ENCODE data around the gene CHMP1A.
"Not testable (repeated sequence)": the region's sequence is repeated elsewhere in the genome, so short reads cannot be mapped to it uniquely, and the experiment has no call there.

CHMP1A gene

DNA sequence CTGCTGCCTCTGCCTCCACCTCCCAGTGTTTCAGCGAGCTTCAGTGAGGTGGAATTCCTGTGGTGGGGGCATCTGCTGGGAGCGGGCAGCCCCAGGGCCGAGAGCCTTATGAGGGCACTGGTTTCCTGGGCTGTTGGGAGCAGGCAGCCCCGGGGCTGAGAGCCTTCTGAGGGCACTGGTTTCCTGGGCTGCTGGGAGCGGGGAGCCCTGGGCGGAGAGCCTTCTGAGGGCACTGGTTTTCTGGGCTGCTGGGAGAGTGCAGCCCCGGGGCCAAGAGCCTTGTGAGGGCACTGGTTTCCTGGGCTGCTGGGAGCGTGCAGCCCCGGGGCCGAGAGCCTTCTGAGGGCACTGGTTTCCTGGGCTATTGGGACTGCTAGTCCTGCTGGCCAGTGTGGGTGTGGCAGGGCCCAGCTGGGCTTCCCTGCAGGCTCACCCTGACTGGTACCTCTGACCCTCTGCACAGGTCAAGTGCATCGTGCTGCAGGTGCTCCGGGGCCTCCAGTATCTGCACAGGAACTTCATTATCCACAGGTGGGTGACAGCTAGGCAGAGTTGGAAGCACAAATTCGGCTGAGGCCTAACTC lies 34.6 kb upstream of the CHMP1A start:
- no peak for DNase-seq (ENCODE audit: low read depth in 2 of 2)

DNA sequence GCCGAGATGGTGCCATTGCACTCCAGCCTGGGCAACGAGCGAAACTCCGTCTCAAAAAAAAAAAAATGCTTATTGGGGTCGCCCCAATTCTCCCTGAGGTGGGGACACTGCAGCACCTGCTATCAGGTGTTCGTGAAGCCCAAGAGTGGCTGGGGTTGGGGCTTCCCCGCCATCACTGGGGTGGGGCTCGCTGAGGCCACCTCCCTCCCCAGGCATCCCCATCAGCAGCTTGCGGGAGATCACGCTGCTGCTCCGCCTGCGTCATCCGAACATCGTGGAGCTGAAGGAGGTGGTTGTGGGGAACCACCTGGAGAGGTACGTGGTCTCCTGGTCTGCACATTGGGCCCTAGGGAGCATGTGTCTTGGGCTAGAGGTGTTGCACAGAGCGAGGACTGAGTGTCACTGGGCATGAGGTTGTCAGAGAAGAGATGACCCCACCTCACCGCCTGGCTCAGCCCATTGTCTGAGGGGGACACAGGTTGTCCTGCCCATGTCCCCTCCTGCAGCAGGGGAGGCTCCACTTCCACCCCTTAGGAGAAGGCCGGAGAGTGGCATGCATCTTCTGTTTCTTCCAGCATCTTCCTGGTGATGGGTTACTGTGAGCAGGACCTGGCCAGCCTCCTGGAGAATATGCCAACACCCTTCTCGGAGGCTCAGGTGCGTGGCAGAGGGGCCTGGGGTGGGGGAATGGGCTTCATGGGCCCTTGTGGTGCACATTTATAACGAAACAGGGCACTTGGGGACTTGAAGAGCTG lies 33.9 kb upstream of the CHMP1A start:
- DNase-seq (ENCODE audit: low read depth in 2 of 2): no peak

DNA sequence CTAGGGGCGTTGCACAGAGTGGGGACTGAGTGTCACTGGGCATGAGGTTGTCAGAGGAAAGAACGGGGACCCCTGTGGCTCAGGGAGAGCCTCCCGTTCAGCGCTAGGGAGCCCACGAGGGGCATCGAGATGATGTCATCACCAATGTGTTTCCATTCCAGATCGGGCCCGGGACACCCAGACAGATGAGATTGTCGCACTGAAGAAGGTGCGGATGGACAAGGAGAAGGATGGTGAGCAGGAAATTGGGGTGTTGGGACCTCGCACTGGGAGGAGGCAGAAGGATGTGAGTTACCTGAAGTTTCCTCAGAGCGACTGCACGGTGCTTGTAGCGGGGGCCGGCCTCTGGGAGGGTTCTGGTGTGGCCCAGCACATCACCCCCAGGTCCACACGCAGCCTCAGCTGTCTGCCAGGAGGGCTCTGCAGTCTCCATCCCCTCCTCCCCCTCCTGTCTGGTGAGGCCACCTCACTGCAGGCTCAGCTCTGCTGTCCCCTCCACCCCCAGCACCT lies 32.9 kb upstream of the CHMP1A start:
- no peak for DNase-seq (ENCODE audit: low read depth in 2 of 2)

DNA sequence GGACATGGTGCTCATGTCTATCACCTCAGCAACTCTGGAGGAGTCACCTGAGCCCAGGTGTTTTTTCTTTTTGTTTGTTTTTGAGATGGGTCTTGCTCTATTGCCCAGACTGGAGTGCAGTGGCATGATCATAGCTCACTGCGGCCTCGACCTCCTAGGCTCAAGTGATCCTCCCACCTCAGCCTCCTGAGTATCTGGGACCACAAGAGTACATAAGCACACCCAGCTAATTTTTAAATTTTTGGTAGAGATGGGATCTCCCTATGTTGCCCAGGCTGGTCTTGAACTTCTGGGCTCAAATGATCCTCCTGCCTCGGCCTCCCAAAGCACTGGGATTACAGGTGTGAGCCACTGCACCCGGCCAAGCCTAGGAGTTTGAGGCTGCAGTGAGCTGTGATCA lies 32.1 kb upstream of the CHMP1A start:
- DNase-seq (ENCODE audit: low read depth in 2 of 2): not testable (repeated sequence)

DNA sequence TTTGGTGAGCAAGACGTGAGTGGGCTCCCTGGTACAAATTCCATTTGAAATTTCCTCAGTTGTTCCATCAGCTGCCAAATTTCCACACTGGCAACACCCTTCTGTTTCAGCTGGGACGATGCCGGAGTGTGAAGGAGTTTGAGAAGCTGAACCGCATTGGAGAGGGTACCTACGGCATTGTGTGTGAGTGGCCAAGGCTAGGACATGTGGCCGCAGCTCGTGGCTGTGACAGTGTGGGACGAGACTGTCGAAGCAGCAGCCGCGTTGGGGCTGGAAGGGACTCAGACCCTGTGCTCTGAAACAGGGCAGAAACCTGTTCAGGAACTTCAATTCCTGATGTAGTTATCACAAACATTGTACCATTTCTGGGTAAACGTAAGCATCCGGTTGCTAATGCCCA lies 31.6 kb upstream of the CHMP1A start:
- DNase-seq (ENCODE audit: low read depth in 2 of 2): no peak

DNA sequence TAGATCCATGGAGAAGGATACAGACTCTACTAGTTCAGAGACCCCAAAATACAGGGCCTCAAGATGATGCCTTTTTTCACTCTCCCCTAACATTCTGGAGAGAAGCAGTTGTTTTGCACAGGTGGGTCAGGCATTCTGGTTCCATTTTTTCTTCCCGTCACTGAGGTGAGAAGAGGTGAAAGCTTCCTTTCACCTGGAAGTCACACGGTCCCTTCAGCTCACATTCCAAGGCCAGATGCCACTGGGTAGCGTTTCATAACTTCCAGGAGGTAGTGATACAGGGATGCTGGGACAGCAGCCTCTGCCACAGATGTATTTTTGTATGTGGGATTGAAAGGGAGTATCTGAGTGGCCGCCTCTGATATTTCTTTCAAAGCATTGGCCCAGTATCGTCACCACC lies 30.9 kb upstream of the CHMP1A start:
- no peak for DNase-seq (ENCODE audit: low read depth in 2 of 2)

DNA sequence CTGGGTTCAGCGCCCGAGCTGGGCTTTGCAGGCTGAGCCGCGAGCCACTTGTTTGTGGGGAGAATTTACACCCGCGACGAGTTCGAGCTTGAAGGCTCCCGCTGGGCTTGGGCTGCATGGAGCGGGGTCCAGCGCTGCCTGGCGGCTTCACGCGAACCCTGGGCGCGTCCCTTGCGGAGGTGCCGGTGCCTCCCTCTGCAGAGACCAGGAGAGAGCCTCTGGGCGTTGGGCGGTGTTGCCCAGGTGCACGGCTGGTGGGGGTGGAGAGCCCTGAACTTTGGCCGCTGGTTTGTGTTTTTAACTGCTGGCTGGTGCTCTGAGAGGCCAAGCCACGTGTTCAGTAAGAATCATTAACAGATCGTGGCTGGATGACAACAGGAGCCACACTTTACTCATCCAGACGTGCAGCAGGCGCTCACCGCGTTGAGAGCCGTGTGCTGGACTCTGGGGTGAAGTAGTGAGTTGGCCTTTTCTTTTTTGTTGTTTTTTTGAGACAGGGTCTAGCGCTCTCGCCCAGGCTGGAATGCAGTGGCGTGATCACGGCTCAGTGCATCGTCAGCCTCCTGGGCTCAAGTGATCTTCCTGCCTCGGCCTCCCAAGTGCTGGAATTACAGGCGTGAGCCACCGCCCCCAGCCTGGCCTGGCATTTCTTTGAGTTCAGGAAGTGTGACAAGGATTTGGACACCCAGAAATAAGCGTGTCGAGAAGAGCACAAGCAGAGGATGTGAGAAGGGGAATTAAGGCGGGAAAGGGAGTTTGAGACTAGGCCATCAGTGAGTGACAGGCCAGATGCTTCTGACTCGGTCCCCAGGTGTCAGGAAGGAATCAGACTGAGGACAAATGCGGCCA lies 29.8 kb upstream of the CHMP1A start:
- DNase-seq (ENCODE audit: low read depth in 2 of 2): no peak

DNA sequence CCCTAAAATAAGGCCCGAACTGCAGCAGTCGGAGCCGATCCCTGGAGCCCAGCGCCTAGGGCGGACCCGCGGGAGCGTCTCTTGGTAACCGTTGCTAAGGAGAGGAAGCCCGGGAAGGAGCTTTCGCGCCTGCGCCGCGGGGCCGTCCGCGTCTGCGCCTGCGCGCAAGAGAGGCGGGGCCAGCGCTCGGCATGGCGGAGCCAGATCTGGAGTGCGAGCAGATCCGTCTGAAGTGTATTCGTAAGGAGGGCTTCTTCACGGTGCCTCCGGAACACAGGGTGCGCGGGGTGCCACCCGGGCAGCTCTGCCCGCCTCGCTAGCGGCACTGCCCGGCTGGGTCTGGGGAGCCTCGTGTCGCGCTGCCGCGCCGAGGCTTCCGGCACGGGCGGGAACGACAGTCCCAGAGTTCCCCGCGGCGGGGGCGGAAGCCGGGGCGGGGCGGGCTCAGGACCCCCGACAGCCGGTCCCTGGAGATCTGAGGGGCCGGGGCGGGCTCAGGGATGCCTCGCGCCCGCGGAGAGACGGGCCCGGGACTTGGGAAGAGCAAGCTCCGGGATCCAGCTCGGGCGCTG lies 29.1 kb upstream of the CHMP1A start, which contains the start of gene CDK10:
CDK10 (plus strand) TSS at position 170 of the 572 bp plus-strand sequence; CDS start at position 192, 22 bp downstream.
- peak; percentile 70 to 74 for DNase-seq (ENCODE audit: low read depth in 2 of 2)

DNA sequence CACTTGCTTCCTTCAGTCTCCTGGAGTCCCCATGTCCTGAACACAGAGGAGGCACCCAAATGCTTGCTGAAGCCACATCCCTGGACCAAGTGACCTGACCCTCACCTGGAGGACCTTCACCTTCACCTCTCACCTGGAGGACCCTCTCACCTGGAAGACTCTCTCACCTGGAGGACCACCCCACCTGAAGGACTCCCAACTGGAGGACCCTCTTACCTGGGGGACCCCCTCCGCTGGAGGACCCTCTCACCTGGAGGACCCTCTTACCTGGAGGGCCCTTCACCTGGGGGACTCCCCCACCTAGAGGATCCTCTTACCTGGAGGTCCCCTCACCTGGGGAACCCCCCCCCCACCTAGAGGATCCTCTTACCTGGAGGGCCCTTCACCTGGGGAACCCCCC lies 28.4 kb upstream of the CHMP1A start:
- DNase-seq (ENCODE audit: low read depth in 2 of 2): no peak

DNA sequence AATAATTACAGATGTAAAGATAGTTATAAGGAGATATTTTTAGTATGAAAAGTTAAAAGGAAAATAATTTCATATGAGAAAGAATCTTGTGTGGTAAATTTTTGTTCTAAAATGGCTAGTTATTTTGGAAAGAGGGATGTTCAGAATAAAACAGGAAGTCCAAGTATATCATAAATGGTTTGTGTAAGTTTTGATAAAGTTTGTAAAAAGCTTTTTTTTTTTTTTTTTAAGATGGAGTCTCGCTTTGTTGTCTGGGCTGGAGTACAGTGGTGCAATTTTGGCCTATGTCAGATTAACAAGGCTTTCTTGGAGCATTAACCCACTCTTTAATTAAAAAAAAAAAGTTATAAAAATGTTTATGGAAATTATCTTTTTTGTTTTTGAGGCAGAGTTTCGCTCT lies 20.8 kb upstream of the CHMP1A start:
- DNase-seq (ENCODE audit: low read depth in 2 of 2): no peak

DNA sequence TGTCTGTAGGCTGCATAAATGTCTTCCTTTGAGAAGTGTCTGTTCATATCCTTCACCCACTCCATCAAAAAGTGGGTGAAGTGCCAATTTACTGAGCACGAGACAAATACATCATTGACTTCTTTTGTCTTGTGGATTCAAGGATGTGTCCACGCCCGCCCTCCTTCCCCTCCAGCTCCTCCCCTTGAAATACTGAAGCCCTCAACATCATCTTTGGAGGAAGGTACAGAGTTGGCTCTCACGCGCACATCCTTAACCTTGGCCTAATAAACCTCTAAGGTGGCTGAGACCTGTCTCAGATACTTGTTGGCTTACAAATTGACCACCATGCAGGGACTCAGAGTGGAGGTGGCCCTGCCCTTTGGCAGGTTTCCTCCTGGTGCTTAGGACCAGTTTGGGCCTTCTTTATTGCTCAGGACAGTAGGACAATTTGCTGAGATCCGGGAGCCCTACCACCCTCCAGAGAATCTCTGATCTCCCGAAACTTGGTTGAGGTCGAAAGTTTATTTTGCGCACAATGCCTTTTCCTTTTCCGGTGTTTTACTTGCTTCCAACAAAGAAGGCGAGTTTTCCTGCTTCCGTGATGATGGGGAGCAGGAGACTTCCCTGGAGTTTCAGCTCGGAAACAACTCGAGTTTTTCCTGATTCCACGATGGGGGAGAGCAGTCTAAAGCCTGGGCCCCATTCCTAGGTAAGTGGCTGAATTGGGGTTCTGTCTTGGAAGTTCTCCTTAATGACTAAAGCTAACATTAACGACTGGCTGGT lies 14.9 kb upstream of the CHMP1A start:
- DNase-seq (ENCODE audit: low read depth in 2 of 2): no peak

DNA sequence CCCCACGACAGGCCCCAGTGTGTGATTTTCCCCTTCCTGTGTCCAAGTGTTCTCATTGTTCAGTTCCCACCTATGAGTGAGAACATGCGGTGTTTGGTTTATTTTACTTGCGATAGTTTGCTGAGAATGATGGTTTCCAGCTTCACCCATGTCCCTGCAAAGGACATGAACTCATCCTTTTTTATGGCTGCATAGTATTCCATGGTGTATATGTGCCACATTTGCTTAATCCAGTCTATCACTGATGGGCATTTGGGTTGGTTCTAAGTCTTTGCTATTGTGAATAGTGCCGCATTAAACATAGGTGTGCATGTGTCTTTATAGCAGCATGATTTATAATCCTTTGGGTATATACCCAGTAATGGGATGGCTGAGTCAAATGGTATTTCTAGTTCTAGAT lies 14.1 kb upstream of the CHMP1A start:
- not testable (repeated sequence) for DNase-seq (ENCODE audit: low read depth in 2 of 2)

DNA sequence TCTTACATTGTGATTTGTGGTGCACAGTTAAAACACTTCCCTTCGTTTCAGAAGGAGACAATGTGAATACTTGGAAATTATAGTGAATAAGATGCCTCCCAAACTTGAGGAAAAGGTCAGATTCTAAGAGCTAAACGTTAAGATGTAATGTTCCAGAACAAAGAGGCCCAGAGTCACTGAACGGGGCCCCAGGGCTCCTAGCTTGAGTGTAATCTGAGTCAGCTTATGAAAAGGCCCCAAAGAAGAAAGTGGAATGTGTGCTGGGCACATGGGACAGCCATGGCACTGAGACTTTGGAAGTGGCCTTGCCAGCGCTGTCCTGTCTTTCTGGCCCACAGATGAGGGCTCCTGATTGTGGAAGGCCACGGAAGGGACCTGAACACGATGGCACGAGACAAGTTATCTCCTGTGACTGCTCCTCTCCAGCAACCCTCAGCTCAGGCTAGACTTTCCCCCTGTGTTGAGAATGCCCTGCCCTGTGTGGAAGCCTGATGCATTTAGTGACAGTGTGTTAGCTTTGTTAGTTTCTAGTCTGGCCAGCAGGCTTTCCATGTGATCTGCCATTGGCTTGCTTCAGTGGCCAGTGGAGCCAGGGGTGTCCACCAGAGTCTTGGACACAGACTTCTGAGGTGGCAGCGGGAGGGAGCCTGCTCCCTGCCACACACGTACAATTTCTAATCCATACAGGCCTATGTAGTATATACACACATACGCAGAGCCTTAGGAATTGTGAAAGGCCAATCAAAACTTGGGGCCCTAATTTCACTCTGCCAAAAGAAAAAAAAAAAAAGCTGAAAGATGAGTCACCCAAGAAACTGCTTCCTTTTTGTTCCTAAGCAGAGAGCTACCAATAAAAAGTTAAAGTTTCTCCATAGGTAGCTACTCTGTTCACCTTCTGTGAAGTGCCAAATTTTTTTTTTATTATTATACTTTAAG lies 13.3 kb upstream of the CHMP1A start:
- DNase-seq (ENCODE audit: low read depth in 2 of 2): no peak

DNA sequence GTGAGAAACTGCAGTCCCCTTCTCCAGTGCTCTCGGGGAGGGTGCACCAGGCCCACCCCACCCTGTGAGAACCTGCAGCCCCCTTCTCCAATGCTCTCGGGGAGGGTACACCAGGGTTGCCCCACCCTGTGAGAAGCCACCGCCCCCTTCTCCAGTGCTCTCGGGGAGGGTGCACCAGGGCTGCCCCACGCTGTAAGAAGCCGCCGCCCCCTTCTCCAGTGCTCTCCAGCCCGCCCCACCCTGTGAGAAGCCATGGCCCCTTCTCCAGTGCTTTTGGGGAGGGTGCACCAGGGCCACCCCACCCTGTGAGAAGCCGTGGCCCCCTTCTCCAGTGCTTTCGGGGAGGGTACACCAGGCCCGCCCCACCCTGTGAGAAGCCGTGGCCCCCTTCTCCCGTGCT lies 12.2 kb upstream of the CHMP1A start:
- DNase-seq (ENCODE audit: low read depth in 2 of 2): no peak

DNA sequence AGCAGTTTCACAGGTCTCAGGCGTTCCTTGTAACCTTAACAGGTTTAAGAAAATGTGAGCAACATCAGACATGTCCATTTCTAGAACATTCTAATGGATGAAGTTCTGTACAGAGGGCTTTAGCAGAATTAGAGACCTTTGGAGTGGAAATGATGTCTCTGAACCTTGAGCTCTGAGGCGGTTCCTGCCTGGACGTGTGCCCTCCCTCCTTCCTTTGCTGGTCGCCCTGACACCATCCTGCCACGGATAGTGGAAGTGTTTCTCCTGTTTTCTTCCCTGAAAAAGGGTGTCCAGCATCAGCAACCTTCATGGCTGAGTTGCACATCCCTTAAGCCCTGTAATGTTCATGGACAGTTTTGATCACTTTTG lies 11.3 kb upstream of the CHMP1A start:
- DNase-seq (ENCODE audit: low read depth in 2 of 2): no peak

DNA sequence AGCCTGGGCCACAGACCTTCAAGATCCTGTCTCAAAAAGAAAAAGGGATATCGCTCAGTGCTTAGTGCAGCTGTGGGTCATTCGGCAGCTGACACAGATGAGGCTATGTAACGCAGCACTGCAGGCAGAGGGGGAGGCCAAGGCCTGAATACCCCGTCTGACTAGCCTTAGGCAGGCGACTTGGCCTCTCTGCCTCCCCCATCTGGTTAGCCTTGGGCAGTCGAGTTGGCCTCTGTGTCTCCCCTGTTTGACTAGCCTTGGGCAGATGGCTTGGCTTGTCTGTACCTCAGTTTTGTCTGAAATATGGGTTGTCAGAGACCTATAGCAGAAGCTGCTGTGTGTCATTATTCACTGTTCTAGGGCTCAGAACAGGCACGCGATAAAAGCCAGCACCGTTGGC lies 10.1 kb upstream of the CHMP1A start:
- DNase-seq (ENCODE audit: low read depth in 2 of 2): no peak

DNA sequence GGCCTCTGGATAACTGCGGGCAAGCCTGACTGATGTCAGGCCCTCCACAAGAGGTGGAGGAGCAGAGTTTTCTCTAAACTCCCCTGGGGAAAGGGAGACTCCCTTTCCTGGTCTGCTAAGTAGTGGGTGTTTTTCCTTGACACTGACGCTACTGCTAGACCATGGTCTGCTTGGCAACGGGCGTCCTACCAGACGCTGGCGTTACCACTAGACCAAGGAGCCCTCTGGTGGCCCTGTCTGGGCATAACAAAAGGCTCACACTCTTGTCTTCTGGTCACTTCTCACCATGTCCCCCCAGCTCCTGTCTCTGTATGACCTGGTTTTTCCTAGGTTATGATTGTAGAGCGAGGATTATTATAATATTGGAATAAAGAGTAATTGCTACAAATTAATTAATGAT lies 9.5 kb upstream of the CHMP1A start:
- DNase-seq (ENCODE audit: low read depth in 2 of 2): not testable (repeated sequence)

DNA sequence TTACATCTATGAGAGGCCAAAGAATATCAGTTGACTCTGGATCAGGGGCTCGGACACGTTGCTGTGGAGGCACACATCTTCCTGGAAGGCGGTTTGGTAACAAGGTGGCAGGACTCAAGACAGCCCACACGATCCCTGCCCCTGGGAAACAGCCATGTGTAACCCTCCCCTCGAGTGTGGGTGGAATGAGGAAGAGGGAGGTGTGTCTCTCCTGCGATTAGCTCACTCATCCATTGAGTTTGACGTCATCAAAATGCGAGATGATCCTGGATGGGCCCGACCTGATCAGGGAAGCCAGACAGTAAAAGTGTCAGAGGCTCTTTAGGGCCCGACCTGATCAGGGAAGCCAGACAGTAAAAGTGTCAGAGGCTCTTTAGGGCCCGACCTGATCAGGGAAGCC lies 6.7 kb upstream of the CHMP1A start:
- DNase-seq (ENCODE audit: low read depth in 2 of 2): not testable (repeated sequence)

DNA sequence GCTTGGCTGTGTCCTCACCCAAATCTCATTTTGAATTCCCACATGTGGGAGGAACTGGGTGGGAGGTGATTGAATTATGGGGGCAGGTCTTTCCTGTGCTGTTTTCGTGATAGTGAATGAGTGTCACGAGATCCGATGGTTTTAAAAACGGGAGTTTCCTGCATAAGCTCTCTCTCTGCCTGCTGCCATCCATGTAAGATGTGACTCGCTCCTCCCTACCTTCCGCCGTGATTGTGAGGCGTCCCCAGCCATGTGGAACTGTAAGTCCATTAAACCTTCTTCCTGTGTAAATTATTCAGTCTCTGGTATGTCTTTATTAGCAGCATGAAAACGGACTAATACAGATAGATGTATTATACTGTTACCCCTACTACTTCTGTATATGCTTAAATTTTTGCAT lies 3.7 kb upstream of the CHMP1A start:
- no peak for DNase-seq (ENCODE audit: low read depth in 2 of 2)

DNA sequence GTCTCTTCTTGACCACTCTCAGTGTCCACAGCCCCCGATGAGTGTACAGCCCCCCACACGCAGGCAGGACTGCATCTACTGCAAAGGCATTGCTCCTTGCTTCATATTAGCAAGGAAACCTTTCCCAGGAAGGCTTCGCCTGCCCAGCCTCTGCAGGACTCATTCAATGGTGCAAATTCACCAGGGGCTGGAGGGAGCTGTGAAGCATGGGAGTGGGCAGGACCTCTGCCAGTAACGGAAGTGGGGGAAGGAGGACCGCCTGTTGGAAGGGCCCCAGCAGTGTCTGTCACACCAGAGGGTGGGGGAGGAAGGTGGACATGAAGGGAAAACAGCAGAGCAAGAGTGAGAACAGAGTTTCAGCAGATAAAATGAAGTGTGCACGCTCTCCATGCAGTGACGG lies 2.6 kb upstream of the CHMP1A start:
- DNase-seq (ENCODE audit: low read depth in 2 of 2): no peak
